ENCODE measurements around the gene MT1E.

MT1E gene

DNA sequence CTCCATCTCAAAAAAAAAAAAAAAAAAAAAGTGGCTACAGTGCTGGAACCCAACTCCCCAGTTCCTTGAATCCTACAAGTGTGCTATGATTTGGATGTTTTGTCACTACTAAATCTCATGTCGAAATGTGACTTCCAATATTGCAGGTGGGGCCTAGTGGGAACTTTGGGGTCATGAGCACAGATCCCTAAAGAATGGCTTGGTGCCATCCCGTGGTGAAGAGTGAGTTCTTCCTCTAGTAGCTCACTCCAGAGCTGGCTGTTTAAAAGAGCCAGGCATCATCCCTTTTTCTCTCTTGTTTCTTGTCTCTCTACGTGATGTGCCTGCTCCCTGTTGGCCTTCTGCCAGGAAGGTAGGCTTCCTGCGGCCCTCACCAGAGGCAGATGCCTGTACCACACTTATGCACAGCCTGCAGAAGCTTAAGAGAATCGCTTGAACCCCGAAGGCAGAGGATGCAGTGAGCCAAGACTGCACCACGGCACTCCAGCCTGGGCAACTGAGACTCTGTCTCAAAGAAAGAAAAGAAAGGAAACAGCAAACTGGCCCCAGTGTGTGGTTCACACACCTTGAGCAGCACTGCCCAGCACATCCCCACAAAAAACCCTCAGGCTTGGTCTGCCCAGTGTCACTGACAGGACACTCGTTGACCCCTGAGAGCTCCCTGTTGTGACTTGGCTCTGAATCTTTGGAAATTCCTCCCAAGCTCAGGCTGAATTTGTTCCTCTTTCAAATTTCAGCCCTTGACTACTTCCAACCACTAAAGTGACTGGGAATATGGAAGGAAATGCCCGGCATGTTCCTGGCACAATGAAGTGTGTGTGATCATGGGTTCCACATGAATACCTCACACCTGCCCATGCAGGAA, 3.1 kb downstream of the MT1E start:
- no peak for DNase-seq

DNA sequence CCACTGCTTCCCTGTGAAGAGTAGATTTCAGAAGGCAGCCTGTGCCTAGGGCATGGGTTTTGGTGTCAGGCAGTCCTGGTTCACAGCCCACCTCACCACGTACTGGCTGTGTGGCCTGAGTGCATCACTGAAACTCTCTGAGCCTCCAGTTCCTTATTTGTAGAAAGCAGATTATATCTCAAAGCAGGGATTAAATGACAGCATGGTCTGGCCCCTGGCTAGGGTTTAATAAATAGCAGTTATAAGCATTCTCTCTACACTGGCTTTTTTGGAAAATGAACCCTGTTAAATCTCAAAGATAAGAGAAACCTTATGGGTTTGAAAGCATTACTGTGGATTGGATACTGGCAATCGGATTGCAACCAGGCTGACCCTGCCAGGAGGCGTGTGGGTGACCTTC, 4.0 kb downstream of the MT1E start:
- no peak for DNase-seq

DNA sequence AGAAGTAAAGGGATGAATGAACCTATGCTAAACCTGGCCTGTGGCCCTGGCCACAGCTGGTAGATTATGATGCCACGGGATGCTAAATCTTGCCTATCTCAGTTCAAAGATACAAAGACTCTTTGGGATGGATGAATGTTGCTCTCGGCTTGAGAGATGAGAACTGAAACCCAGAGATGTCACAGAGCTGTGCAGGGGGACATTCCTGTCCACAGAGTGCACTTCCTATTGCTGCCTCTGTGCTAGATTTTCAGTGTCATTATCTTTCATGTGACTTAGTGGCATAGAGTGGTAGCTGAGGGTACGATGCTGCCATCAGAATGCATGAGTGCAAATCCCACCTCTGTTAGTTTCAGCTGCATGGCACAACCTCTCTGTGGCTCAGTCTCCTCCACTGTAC, 4.6 kb downstream of the MT1E start:
- DNase-seq, result no peak

DNA sequence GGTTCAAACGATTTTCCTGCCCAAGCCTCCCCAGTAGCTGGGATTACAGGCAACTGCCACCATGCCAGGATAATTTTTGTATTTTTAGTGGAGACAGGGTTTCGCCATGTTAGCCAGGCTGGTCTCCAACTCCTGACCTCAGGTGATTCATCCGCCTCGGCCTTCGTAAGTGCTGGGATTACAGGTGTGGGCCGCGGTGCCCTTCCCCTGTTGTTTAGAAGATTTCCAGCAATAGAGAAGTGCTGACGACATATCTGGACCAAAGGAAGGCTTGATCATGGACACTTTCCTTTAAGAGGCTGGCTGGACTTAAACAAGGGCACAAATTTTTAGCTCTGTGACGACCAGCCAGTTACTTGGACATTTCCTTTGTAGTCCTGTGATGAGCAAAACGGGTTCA, 5.6 kb downstream of the MT1E start:
- DNase-seq, result no peak

DNA sequence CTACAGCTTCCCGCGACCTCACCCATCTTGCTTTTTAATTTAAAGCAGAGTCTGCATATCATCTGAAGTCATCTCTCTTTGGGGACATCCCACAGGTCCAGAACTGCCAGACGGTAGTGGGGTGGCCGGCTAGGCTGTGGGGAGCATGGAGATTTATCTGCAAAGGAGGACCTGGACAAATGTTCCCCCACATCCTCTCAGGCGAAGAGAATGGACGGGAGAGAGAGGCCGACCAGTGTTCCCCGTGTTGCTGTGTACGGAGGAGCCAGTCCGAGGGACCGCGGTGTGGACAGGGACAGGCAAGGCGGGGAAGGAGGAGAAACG, 6.2 kb downstream of the MT1E start:
- no peak for DNase-seq

DNA sequence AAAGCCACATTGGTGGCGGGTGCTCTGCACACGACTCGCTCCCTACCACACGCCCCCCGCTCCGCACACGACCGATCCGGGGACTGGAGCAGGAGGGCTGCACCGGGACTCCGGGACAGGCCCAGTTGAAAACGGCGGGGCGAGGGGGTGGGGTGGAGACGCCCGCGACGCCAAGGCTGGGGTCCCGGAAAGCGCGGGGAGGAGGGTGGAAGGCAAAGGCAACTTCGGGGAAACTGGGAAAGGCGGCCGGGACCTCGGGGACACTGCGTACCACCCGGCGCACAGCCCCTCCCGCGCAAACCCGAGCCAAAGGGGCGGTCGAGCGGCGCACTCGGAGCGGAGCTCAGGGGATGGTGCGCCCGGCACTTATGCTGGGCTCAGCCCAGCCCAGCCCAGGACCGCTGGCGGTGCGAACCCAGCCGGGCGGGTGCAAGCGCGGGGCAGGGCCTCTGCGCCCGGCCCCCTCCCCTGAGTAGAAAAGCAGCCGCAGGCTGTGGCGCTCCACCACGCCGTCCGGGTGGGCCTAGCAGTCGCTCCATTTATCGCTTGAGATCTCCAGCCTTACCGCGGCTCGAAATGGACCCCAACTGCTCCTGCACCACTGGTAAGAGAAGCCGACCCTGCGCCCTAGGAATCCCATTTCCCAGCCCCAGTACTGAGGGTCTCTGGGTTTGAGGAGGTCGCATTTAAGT, 6.7 kb downstream of the MT1E start, which contains the start of gene MT1M:
TSS of gene MT1M (plus strand) at position 504 of the 692 bp plus-strand sequence. CDS start at position 577, 73 bp downstream.
- DNase-seq, result no peak

DNA sequence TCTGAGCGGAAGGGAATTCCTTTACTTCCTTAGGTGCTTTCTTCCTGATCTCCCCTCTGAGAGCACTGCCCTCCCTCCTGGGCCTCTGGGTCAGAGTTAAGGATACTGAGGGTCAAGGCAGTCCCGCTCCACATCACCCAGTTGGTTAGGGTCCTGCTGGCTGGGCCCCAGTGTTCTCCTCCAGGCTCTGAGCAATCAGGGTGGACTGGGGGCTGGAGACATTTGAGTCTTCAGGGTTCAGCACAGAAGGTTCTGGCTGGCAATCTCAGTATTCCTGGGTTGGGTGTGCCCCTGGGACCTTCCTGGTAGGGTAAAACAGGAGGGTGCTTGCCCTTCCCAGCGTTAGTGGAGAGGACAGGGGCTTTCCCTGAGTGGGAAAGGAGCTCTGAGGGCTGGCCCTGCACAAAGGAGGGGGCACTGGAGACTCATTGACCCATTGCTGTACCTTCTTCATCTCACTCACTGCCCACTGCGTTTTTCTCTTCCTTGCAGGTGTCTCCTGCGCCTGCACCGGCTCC, 7.3 kb downstream of the MT1E start:
- no peak for DNase-seq

DNA sequence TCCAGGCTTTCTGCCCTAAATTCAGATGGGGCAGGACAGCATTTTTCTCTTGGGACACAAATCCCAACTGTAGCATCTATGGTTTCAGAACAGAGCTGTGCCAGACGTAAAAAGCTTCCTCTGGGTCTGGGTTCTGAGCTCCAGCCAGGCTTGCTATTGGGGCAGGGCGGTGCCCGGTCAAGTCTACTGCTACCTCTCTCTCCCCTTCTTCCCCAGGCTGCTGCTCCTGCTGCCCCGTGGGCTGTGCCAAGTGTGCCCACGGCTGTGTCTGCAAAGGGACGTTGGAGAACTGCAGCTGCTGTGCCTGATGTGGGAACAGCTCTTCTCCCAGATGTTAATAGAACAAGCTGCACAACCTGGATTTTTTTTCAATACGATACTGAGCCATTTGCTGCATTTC, 8.0 kb downstream of the MT1E start:
- DNase-seq, result no peak

DNA sequence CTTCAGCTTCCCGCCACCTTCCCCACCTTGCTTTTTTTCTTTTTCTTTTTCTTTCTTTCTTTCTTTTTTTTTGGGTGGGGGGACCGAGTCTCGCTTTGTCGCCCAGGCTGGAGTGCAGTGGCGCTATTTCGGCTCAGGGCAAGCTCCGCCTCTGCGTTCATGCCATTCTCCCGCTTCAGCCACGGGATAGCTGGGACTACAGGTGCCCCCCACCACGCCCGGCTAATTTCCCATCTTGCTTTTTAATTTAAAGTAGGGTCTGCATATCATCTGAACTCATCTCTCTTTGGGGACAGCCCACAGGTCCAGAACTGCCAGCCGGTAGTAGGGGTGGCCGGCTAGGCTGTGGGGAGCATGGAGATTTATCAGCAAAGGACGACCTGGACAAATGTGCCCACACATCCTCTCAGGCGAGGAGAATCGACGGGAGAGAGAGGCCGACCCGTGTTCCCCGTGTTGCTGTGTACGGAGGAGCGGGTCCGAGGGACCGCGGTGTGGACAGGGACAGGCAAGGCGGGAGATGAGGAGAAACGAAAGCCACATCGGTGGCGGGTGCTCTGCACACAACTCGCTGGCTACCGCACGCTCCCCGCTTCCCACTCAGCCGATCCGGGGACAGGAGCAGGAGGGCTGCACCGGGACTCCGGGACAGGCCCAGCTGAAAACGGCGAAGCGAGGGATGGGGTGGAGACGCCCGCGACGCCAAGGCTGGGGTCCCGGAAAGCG, 9.3 kb downstream of the MT1E start:
- no peak for DNase-seq

DNA sequence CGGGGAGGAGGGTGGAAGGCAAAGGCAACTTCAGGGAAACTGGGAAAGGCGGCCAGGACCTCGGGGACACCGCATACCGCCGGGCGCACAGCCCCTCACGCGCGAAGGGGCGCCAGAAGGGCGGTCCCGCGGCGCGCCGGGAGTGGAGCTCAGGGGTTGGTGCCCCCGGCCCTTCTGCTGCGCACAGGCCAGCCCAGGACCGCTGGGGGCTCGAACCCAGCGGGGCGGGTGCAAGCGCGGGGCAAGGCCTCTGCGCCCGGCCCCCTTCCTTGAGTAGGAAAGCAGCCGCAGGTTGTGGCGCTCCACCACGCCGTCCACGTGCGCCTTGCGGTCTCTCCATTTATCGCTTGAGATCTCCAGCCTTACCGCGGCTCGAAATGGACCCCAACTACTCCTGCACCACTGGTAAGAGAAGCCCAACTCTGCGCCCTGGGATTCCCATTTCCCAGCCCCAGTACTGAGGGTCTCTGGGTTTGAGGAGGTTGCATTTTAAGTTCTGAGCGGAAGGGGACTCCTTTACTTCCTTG, 9.9 kb downstream of the MT1E start:
- no peak for DNase-seq

DNA sequence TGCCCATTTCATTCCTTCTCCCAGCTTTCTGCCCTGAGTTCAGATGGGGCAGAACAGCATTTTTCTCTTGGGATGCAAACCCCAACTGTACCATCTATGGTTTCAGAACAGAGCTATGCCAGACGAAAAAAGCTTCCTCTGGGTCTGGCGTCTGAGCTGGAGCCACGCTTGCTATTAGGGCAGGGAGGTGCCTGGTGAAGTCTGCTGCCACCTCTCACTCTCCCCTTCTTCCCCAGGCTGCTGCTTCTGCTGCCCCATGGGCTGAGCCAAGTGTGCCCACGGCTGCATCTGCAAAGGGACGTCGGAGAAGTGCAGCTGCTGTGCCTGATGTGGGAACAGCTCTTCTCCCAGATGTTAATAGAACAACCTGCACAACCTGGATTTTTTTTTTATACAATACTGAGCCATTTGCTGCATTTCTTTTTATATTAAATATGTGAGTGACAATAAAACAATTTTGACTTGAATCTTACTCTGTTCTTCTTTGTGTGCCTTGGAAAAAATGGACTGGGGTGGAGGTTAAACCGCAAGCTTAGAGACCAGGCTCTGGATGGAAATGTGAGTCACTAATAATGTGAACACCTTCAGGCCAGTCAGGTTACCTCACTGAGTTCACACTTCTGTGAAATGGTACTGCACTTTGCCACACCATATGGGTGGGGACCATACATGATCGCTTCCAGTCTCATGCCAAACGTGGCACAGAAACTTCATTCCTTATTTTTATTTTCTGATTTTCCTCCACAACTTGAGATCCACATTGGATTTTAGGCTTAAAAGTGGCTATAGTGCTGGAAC, 11.2 kb downstream of the MT1E start:
- no peak for DNase-seq

DNA sequence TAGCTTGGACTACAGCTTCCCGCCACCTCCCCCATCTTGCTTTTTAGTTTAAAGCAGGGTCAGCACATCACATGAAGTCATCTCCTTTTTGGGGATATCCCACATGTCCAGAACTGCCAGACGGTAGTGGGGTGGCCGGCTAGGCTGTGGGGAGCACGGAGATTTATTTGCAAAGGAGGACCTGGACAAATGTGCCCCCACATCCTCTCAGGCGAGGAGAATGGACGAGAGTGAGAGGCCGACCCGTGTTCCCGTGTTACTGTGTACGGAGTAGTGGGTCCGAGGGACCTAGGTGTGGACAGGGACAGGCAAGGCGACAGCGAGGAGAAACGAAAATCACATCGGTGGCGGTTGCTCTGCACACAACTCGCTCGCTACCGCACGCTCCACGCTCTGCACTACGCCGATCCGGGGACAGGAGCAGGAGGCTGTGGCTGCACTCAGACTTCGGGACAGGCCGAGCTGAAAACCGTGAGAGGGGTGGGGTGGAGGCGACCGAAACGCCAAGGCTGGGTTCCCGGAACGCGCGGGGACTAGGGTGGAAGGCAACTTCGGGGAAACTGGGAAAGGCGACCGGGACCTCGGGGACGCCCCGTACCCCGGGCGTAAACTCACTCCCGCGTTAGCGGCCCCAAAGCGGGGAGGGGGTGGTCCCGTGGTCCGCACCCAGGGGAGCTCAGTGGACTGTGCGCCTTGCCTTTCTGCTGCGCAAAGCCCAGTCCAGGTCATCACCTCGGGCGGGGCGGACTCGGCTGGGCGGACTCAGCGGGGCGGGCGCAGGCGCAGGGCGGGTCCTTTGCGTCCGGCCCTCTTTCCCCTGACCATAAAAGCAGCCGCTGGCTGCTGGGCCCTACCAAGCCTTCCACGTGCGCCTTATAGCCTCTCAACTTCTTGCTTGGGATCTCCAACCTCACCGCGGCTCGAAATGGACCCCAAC, 12.5 kb downstream of the MT1E start, which contains the start of gene MT1A:
TSS of gene MT1A (plus strand) at position 853 of the 937 bp plus-strand sequence. CDS start at position 926, 73 bp downstream.
- DNase-seq, result no peak

DNA sequence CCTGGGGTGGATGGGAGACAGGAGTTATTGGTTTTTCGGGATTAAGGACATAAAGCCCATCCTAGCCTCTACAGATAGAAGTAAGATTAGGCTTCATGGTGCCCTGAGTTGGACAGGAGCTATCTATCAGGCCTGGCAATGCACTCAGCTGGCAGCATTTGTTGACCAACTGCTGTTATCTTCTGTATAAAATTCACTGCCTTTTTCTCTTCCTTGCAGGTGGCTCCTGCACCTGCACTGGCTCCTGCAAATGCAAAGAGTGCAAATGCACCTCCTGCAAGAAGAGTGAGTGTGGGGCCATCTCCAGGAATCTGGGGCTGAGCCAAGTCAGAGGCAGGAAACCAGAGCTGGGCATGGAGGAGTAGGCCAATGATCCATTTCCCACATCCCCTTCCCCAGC, 13.5 kb downstream of the MT1E start:
- DNase-seq, result no peak

DNA sequence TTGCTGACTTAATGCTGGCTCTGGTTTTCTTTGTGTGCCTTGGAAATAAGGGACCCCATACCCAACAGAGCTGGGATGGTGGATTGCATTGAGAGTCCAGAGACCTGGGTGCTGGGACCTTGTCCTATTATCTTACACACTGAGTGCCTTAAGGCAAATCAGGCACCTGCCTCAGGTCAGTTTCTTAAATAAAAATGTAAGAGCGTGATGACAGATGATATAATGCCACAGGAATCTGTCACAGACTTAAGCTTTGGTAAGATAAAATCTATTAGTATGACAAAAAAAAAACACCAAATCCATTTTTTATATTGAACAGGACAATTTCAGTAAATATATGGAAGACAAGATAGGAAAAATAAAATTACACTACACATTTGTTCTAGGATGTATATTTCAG, 14.5 kb downstream of the MT1E start:
- no peak for DNase-seq

DNA sequence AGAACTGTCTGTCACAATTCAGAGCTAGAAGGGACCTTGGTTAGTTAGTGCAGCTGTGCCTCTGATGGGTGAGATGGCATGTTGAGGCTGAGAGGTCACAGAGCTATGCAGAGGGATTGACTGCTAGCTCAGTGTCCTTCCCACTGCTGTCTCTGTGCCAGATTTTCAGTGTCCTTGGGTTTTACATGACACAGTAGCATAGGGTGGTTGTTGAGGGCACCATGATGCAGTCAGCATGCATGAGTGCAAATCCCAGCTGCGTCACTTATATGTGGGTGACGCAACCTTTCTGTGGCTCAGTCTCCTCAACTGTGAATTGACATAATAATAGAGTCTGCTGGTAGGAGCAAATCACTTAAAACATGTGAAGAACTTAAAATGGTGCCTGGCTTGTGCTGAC, 15.6 kb downstream of the MT1E start:
- DNase-seq, result no peak

DNA sequence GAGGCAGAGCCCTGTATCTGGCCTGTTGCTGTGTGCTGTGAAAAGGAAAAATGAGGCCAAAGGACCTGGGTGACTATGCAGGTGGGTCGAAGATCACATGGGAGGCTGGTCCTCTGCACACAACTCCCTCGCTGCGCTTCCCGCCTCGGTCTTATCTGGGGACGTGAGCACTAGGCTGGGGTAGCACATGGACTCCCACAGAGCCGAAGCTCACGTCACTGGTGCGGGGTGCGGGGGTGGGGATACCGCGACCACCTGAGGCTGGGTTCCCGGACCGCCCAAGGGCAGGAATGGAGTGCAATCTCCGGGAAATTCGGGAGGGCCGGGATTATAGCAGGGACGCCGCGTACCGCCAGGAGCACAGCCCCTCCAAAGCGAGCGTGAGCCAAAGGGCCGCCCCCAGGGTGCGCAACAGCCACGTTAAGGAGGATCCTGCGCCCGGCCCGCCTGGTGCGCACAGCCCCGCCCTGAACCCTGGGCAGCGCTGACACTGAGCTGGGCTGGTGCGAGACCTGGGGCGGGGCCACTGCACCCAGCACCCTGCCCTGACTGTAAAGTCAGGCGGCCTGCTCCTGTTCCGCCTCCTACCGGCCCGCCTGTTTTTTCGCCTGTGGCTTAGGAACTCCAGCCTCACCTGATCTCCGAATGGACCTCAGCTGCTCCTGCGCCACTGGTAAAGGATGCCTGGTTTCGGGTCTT, 17.6 kb downstream of the MT1E start:
- DNase-seq, result no peak

DNA sequence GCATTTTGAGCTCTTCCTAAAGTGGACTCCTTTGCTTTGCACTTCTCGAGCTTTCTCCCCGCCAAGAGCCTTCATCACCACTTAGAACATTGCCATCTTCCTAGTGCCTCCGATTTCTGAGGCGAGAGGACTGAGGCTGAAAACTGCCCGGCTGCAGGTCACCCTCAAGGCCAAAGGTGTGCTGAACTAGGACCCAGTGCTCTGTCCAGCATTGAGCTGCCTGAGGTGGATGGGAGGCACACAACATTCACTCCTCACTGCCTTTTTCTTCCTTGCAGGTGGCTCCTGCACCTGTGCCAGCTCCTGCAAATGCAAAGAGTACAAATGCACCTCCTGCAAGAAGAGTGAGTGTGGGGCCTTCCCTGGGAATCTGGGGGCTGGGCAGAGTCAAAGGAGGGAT, 18.3 kb downstream of the MT1E start:
- DNase-seq, result no peak

DNA sequence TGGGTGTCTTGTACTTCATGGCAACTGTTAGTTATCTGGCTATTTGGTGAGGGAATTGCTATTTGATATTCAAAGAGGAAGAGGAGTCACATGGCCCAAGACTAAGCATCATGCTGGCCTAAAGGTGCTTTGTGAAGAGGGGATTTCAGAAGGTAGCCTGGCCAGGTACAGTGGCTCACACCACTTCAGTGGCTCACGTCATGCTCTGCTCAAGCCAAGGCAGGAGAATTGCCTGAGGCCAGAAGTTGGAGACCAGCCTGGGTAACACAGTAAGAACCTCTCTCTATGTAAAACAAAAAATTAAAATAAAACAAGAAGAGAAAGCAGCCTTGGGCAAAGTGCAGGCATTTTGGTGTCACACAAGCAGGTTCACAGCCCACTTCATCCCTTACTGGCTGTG, 19.7 kb downstream of the MT1E start:
- DNase-seq, result no peak

DNA sequence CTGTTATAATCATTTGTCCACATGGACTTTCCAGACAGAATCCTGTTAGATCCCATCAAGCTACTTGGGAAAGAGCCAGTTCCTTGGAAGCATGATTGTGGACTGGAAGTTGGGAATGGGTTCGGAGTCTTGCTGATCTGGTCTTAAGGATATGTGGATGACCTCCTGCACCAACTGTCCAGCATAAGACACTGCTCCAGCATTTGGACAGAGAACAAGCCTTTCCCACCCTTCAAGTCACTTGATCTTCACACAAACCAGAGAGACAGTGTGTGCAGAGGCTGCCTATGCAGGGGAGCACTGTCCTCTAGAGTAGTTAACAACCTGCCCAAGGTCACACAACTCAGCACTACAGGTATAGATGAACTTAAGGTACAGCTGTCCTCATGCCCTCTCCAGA, 20.3 kb downstream of the MT1E start:
- DNase-seq, result no peak

DNA sequence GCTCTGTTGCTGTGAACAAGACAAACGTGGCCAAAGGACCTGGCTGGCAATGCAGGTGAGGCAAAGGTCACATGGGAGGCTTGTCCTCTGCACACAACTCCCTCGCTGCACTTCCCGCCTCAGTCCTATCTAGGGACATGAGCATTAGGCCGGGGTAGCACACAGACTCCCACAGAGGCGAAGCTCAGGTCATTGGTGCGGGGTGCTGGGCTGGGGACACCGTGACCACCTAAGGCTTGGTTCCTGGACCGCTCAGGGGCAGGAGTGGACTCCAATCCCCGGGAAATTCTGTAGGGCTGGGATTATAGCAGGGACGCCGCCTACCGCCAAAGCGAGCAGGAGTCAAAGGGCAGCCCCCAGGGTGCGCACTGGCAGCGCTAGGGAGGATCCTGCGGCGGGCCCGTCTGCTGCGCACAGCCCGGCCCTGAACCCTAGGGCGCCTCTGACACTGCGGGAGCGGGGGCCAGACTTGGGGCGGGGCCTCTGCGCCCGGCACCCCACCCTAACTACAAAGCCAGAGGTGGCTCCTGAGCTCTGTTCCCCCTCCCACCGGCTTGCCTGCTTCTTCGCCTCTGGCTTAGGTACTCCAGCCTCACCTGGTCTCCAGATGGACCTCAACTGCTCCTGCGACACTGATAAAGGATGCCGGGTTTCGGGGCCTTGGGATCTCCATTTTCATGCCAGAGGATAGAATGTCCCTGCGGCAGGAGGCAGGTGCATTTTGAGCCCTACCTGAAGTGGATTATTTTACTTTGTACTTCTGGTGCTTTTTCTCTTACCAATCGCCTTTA, 22.3 kb downstream of the MT1E start:
- DNase-seq, result no peak

All from KG1 (cell line).